VCaP (cell line): ENCODE measurements around the gene PAXX.

Source experiments
- H3K27ac ChIP-seq: fragments of 450-650 bp; 2 replicates; pipeline ENCODE4 v1.5.1; 2017
- CTCF ChIP-seq: fragments of 450-650 bp; conservative IDR thresholded peaks from 2 replicates; pipeline ENCODE4 v1.5.1; 2017; ENCODE audit warnings: mild to moderate bottlenecking, moderate library complexity

Gene PAXX

GRCh38 chr9:137026384-137026783, 34.2 kb downstream of the PAXX start:
- H3K27ac ChIP-seq, result peak overlapping the region; percentile 93
- TF ChIP-seq CTCF, result no peak

DNA sequence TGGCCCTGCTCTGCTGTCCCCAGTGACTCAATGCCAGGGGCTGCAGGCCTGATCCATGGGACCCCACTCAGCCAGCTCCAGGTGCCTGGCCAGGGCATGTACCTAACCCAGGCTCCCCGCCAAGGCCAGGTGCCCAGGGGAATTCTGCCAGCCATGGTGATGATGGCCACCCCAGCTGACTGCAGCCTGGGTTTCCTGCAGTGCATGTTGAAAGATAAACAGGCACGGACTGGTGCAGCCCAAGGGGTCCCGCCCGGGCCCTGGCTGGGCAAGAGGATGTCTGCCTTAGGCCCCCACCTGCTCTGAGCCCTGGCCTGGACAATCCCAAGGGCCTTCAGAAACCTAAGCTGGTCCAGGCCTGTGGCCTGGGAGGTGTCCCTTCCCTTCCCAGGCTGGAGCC, 34.6 kb downstream of the PAXX start:
- H3K27ac ChIP-seq, result peak overlapping the region; percentile 93
- no peak for TF ChIP-seq CTCF

DNA sequence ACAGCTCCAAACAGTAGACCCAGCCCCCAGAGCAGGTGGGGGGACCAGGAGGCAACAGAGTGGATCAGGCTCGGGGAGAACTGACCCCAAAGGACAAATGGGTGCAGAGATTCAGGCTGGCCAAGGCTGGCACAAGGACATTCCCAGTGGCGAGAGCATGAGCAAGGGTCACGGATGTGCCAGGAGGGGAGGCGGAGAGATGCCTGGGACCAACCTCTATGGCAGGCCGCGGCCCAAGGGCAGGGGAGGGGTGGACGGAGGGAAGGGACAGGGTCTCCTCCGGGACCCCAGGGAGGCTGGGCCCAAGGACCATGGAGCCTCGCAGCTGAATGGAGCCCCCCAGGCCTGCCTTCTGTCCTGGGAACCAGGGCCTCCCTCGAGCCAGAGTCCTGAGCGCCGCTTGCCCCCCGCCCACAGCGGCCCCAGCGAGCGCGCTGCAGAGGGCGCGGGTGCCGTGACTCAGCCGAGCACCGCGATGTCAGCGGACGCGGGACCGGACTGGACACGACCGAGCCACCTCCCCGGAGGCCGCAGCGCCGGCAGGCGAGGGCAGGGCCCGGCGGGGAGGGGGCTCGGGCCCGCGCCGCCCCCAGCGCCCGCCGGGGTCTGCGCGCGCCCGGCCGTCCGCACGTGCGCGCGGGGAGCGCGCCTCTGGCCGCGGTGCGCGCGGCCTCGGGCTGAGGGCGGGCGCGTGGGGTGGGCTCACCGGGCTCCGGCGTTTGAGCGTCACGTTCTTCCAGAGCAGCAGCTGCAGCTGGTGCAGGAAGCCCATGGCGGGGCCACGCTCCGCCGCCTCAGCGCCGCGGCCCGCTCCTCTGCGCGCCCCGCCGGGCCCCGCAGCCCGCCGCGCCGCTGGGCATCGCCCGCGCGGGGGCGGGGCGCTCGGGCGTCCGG, 35.4 kb downstream of the PAXX start, which contains the start of gene ABCA2:
TSS of gene ABCA2 (minus strand) at position 869 of the 894 bp plus-strand sequence. CDS start at position 772, 97 bp downstream.
- TF ChIP-seq CTCF, result no peak
- peak within 1 kb of the TSS; percentile 93 for H3K27ac ChIP-seq

DNA sequence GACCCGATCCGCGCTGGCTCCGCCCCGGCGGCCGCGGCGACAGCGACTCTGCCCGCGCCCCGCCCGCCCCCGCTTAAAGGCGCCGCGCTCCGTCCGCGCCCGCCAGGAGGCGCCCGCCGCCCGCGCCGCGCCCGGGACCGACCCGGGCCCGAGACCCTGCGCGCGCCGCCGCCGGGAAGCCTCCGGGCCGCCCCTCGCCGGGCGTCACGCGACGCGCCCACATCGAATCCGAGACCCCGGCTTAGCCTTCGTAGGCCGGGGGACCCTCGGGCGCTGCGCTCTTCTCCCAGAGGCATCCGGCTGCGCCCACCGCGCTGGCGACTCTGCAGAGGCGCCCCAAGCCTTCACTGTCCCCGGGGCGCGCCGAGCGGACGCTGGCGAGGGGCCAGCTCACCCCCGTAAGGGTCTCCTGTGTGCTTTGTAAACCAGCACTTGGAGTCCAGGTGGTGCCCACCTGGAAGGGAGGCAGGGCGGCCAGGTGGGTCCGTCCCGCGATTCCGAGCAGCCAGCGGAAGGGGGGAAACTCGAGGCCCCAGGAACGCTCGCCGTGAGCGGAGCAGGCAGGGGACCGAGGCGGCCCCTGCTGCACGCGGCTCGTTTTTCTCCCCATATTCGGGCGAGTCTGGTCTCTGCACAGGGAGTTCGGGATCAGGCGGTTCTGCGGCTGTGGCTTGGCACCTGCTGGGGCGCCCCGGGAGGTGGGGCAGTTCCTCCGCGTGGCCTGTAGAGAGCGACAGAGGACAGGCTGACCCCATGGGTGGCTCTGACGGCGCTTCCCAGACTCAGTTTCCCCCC, 36.2 kb downstream of the PAXX start:
- TF ChIP-seq CTCF, result peak; percentile 74
- peak overlapping the region; percentile 93 for H3K27ac ChIP-seq

- peak overlapping the region; percentile 93 for H3K27ac ChIP-seq
- peak; percentile 97 for TF ChIP-seq CTCF
Observed at GRCh38 chr9:137029058-137029936, 37.1 kb downstream of the PAXX start.

DNA sequence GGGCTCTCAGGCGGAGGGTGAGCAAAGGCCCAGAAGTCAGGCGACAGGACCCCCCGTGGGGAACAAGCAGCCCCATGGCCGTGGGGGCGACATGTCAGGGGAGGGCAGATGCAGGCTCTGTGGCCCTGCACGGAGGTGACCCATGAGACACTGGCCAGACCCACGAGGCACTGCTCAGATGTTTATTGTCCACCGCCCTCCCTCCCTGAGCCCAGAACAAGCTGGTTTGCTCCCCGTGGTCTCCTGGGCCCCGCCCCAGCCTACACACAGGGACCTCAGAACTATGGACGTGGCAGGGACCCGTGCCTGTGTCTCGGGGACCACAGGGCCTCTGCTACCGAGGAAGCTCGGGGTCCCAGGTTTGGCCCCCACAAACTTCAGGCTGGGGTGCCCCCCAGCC, 37.8 kb downstream of the PAXX start:
- TF ChIP-seq CTCF, result no peak
- no peak overlapping the region for H3K27ac ChIP-seq
